Vagina (tissue), 2 donors: Measurements from ENCODE around the gene SHOC2.

Experiments used
- CTCF ChIP-seq, 3 experiments: fragments of 450-650 bp in 2 of 3; fragments of 200-600 bp in 1 of 3; sonication (generic) in 1 of 3; IDR thresholded peaks; one replicate each; pipeline ENCODE4 v1.5.1; 2017 to 2019; ENCODE audit warnings: antibody characterized with exemption in 3 of 3, mild to moderate bottlenecking in 2 of 3, moderate library complexity in 2 of 3
- POLR2A ChIP-seq, 2 donors: fragments of 450-650 bp; IDR thresholded peaks; one replicate each; pipeline ENCODE4 v1.6.1; 2017; ENCODE audit warnings: antibody characterized with exemption in 2 of 2, mild to moderate bottlenecking in 2 of 2, moderate library complexity in 2 of 2
- POLR2AphosphoS5 ChIP-seq, 2 donors: sonication (generic); formaldehyde crosslinking; IDR thresholded peaks; one replicate each; pipeline ENCODE4 v1.9.0; 2017; ENCODE audit warnings: antibody characterized with exemption in 2 of 2, mild to moderate bottlenecking in 2 of 2, low read depth in 1 of 2; ENCODE audit not compliant: insufficient read depth in 1 of 2

GRCh38 chr10:110918269-110918642 is 1.1 kb upstream of the SHOC2 start:
- no peak for TF ChIP-seq CTCF (IDR thresholded peaks at IDR 0.05)
- no peak for TF ChIP-seq POLR2A (IDR thresholded peaks at IDR 0.05)
- TF ChIP-seq POLR2AphosphoS5 (IDR thresholded peaks at IDR 0.05; ENCODE audit: insufficient read depth in 1 of 2, low read depth in 1 of 2) = no peak
